IPS-18a (cell line): ENCODE data around the gene DACH1.

Experiments
- H3K27ac ChIP-seq: one replicate; pipeline ENCODE4 v1.5.1; 2013; ENCODE audit warnings: low read length
- H3K27me3 ChIP-seq: one replicate; pipeline ENCODE4 v1.6.1; 2013; ENCODE audit warnings: mild to moderate bottlenecking, low read length; ENCODE audit not compliant: control insufficient read depth, insufficient read depth
- H3K36me3 ChIP-seq: one replicate; pipeline ENCODE4 v1.6.1; 2013; ENCODE audit warnings: low read depth, low read length; ENCODE audit not compliant: control insufficient read depth
- H3K4me1 ChIP-seq: one replicate; pipeline ENCODE4 v1.6.1; 2013; ENCODE audit warnings: low read depth, low read length; ENCODE audit not compliant: control insufficient read depth
- H3K4me3 ChIP-seq: one replicate; pipeline ENCODE4 v1.5.1; 2013; ENCODE audit warnings: low read length
- H3K9ac ChIP-seq: one replicate; pipeline ENCODE4 v1.6.1; 2013; ENCODE audit warnings: mild to moderate bottlenecking, low read length, moderate library complexity
- H3K9me3 ChIP-seq: one replicate; pipeline ENCODE4 v1.6.1; 2013; ENCODE audit warnings: low read depth, low read length; ENCODE audit not compliant: control insufficient read depth

Gene DACH1

DNA sequence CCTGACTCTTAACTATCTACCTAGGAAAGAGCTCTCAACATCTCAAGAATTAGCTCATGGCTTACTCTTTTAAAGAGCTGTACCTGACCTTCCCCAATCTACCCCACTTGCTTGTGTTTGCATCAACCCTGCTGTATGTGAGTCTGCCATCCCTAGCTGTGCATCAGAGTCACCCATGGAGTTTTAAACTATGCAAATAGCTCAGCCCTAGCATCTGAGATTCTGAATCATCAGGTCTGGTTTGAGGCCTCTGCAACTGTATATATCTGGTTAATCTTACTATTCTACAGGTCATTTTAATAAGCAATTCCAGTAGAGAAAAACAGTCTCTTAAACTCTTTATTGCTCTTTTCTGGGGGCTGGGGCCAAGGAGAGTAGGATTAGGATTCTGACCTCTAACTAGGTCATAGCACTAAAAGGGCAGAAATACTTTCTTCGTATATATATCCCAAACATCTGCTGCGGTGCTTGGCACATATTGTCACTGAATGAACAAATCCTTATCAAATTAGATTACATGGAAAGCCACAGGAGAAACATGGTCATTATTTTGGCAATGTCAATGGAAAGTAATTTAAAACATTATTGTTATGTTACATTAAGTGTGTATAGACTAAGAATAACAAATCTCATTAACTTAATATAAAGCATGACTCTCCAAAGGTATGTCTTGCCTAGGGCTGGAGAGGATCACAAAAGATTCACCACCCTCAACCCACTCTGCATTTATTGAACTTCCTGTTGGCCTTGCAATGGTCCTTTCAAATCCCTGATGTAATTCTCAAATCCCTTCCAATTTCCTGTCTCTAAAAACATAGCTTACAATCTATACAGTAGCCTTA lies 232.2 kb downstream of the DACH1 start:
- Histone ChIP-seq H3K4me1 (peaks cover 10% of the 10 kb centered on the region), H3K4me3 (no peak overlapping the region), H3K36me3 (no peaks in the 10 kb centered on the region), H3K27ac (no peak overlapping the region), H3K9ac (no peak overlapping the region), H3K27me3 (no peaks in the 10 kb centered on the region), H3K9me3 (no peaks in the 10 kb centered on the region)

- H3K36me3 ChIP-seq, result no peaks in the 10 kb centered on the region
- H3K9ac ChIP-seq, result no peak overlapping the region
- no peak overlapping the region for H3K27ac ChIP-seq
- H3K9me3 ChIP-seq, result no peaks in the 10 kb centered on the region
- no peak overlapping the region for H3K4me3 ChIP-seq
- no peaks in the 10 kb centered on the region for H3K27me3 ChIP-seq
- peaks cover 11% of the 10 kb centered on the region for H3K4me1 ChIP-seq
Observed at GRCh38 chr13:71634182-71634581, 232.8 kb downstream of the DACH1 start.

- Histone ChIP-seq H3K9me3 (no peaks in the 10 kb centered on the region), H3K4me1 (peaks cover 11% of the 10 kb centered on the region), H3K4me3 (no peak overlapping the region), H3K27me3 (no peaks in the 10 kb centered on the region), H3K36me3 (no peaks in the 10 kb centered on the region), H3K27ac (no peak overlapping the region), H3K9ac (no peak overlapping the region)
Observed at GRCh38 chr13:71632721-71633120, 234.3 kb downstream of the DACH1 start.

GRCh38 chr13:71632206-71632605 lies 234.8 kb downstream of the DACH1 start:
- H3K36me3 ChIP-seq, result no peaks in the 10 kb centered on the region
- H3K9me3 ChIP-seq, result no peaks in the 10 kb centered on the region
- H3K4me3 ChIP-seq, result no peak overlapping the region
- H3K9ac ChIP-seq, result no peak overlapping the region
- H3K4me1 ChIP-seq, result peaks cover 14% of the 10 kb centered on the region
- no peaks in the 10 kb centered on the region for H3K27me3 ChIP-seq
- no peak overlapping the region for H3K27ac ChIP-seq

GRCh38 chr13:71629167-71629566 lies 237.8 kb downstream of the DACH1 start:
- H3K9ac ChIP-seq, result no peak overlapping the region
- no peaks in the 10 kb centered on the region for H3K27me3 ChIP-seq
- peaks cover 8% of the 10 kb centered on the region for H3K4me1 ChIP-seq
- no peaks in the 10 kb centered on the region for H3K36me3 ChIP-seq
- H3K4me3 ChIP-seq, result no peak overlapping the region
- H3K9me3 ChIP-seq, result no peaks in the 10 kb centered on the region
- H3K27ac ChIP-seq, result no peak overlapping the region

- Histone ChIP-seq H3K27ac (no peak overlapping the region), H3K4me1 (peaks cover 10% of the 10 kb centered on the region), H3K4me3 (no peak overlapping the region)
Observed at GRCh38 chr13:71626421-71627117, 240.4 kb downstream of the DACH1 start.

DNA sequence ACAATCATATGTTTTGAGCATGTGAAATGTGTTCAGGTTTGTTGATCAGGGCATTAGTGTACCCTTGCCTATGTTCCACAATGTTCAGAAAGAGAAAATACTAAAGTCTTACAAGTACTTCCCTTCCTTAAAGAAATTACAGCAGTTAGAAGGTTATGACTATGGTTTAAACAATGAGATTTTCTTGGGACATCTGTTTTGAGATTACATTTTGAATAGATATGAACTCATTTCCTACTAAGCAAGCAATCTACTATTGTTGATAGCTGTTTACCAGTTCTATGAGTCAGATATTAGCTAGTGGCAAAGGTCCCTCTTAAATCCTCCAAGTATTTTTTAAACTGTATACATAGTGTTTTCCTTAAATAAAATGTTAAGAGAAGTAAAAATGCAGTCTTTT lies 241.3 kb downstream of the DACH1 start:
- Histone ChIP-seq H3K4me1 (peaks cover 13% of the 10 kb centered on the region), H3K9me3 (no peaks in the 10 kb centered on the region), H3K9ac (no peak overlapping the region), H3K27ac (no peak overlapping the region), H3K36me3 (no peaks in the 10 kb centered on the region), H3K4me3 (no peak overlapping the region), H3K27me3 (no peaks in the 10 kb centered on the region)

More at GRCh38 chr13:71626421-71627117, 240.4 kb downstream of the DACH1 start:
- H3K9ac ChIP-seq, result no peak overlapping the region
- H3K27me3 ChIP-seq, result no peaks in the 10 kb centered on the region
- no peaks in the 10 kb centered on the region for H3K9me3 ChIP-seq
- no peaks in the 10 kb centered on the region for H3K36me3 ChIP-seq

GRCh38 chr13:71624653-71625600 lies 242.1 kb downstream of the DACH1 start:
- peaks cover 13% of the 10 kb centered on the region for H3K4me1 ChIP-seq
- H3K27me3 ChIP-seq, result no peaks in the 10 kb centered on the region
- H3K27ac ChIP-seq, result no peak overlapping the region
- no peaks in the 10 kb centered on the region for H3K9me3 ChIP-seq
- H3K36me3 ChIP-seq, result no peaks in the 10 kb centered on the region
- H3K9ac ChIP-seq, result no peak overlapping the region
- H3K4me3 ChIP-seq, result no peak overlapping the region

DNA sequence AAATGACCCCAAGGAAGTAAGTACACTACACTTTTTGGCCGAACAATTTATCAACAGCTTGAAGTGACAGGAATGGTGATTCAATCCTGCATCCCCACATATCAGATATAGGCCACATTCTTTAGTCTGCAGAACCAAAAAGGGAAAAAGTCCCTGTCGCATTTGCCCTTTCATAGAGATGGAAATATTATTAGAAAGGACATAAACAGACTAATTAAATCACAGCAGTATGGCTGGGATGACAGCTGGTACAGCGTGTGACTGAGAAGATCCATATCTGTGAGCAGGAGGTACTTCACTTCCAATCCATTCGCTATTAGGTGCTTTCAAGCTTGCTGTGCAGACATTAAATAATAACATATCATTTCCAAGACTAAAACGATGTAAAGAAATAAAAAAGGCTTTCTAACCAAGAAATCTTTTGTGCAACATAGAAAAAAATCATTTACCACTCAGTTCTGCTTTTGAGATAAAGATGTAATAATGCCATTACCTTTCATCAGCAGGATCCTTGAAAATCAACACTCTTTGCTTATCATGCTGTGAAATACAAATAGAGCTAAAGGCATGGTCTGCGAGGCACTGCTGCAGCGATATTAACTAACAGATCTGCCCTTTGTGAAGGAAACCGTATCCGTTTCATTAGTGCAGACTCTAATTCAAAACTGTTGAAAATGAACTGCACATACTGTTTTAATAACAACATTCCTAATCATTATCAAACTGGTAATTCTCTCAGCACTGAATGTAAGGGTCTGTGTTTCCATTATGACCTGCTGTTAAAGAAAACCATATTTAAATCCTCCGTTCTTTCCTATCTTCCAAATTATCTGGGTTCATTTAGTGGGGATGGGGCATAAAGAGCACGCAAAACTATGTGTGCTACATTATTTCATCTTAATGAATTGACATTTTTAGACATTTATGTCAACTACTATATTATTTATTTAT lies 245.6 kb downstream of the DACH1 start:
- no peak overlapping the region for H3K9ac ChIP-seq
- H3K9me3 ChIP-seq, result no peaks in the 10 kb centered on the region
- peaks cover 6% of the 10 kb centered on the region for H3K4me1 ChIP-seq
- no peaks in the 10 kb centered on the region for H3K36me3 ChIP-seq
- H3K27ac ChIP-seq, result no peak overlapping the region
- H3K27me3 ChIP-seq, result no peaks in the 10 kb centered on the region
- H3K4me3 ChIP-seq, result no peak overlapping the region

DNA sequence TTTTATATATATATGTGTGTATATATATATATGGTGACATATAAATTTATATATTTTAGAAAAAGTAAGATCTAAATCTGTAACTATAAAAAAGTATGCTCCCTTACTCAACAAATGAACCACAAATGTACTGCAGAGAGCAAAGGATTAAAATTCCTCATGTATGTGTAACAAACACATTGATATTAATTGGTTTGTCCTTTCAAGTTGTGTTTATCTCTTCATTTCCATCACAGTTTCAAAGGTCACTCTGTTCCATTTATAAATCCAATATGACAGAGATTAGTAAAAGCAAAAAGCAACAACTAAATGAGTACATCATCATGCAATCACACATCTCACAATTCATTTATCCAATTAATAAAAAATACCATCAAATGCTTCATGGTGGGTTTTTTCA lies 247.9 kb downstream of the DACH1 start:
- no peak overlapping the region for H3K27ac ChIP-seq
- peaks cover 6% of the 10 kb centered on the region for H3K4me1 ChIP-seq
- no peak overlapping the region for H3K4me3 ChIP-seq
- H3K36me3 ChIP-seq, result no peaks in the 10 kb centered on the region
- no peaks in the 10 kb centered on the region for H3K9me3 ChIP-seq
- no peak overlapping the region for H3K9ac ChIP-seq
- no peaks in the 10 kb centered on the region for H3K27me3 ChIP-seq
